ENCODE measurements around the gene ZC2HC1B.
A peak's percentile ranks its signal among the peaks of the same experiment; 100 is the strongest.

Gene ZC2HC1B

DNA sequence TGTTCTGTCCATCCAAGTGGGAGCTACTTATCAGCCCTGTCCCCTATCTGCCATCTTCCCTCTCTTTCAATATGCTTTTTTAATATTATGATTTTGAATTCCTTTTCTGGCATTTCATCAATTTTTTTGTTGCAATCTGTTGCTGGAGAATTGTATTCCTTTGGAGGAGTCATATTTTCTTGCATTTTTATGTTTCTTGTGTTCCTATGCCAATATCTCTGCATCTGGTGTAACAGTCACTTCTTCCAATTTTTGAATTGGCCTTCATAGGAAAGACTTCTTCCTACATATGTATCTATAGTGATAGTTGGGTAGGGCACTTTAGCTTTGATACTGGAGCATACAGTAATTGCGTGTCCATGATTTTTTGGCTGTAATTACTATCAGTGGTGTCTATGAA is 70.1 kb downstream of the ZC2HC1B start:
- DNase-seq: no peak

DNA sequence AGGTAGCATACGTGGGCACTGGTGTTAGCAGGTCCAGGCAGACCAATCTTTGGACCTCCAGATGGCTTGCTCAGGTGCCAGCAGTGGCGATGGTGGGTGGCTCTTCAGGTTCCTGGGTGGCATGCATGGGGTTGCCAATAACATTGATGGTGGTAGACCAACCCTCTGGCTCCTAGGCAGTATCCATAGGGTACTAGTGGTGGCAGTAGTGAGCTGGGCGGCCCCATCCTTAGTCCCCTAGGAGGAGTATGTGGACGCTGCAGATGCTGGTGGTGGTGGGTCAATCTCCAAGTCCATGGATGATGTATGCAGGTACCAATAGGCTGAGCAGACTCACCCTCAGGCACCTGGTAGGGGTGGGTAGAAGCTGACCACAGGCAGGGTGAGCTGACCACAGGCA is 70.6 kb downstream of the ZC2HC1B start:
- DNase-seq: no peak

DNA sequence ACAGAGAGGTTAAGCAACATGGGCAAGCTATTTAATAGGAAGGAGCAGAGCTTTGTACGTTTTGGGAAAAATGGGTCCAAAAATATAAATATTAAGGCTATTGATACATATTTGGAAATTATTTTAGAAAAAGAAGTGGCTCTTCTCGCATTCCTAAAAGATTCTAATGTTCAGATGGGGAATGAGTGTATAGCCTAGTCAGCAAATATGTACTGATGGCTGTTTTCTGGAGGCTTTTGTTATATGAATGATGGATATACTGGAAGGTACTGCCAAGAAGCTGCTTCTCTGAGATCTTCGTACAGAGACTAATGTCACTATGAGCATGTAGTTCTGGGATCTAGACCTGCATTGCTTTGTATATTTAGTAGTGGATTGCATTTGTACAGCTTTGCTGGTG is 72.1 kb downstream of the ZC2HC1B start:
- no peak for DNase-seq

DNA sequence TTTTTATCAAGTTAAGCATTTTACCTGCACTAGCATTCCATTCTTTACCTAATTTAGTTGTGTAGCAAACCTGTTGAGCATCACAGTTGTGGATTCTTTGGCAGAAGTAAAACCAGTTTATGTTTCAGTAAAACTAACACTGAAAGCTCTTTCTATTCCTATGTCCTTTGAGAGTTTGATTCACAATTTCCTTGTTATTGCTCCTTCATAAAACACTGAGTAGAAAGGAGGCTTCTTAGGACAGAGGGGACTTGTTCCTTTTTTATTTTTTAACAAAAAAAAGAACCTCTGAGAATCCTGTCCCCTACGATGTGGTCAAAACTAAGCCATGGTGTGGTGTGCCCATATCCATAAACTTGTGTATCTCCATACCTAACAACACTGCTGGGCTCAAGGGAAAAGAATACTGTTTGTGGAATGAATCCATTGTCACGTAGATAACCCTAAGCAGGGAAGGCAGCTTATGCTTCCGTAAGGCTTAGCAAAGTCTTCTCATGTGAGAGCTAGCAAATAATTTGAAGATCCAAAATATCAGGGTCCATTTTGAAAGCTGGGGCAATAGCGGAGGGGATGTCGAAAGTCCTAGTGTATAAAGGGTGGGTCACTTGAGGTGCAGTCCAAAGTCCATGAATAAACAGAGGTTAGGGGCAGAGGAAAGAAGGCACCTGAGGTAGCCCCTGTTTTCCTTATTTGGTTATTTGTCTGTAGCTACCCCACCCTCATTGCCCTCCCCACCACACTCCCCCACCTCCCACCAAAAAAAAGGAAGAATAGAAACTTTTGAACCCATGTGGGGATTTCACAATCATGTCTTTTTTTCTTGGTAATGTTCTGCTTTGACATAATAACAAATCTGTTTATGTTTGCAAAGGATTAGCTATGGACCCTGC is 72.7 kb downstream of the ZC2HC1B start:
- DNase-seq: no peak

DNA sequence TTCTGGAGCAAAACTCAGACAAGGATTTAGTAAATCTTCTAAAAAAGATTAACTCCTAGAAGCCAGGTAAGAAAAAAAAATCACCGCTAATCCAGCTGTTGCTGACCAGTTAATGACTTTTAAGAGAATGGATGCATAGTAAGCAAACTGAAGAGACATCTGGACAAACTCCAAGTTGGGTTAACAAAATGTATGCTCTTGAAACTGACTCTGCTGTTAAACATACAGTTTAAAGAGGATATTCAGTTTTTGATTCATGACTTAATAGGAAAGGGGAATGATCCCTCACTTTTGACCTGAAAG is 73.3 kb downstream of the ZC2HC1B start:
- no peak for DNase-seq

DNA sequence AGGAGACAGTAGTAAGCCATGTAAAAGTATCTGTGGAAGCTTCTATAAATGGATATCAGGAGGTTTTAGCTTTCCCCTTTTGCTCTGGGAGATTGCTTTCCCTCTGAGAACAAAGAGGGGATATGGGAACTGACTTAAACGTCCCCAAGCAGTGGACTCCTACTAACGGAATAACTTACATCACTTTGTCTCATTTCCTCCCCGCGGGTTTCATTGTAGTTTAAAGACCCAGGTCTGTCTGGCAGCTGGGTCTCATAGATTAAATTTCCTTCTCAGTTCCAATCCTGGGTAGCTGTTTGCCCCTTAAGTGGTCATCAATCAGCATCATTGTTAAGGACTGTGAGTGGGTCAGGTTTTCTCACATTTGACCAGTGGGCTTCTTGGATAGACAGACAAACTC is 75.1 kb downstream of the ZC2HC1B start:
- no peak for DNase-seq

DNA sequence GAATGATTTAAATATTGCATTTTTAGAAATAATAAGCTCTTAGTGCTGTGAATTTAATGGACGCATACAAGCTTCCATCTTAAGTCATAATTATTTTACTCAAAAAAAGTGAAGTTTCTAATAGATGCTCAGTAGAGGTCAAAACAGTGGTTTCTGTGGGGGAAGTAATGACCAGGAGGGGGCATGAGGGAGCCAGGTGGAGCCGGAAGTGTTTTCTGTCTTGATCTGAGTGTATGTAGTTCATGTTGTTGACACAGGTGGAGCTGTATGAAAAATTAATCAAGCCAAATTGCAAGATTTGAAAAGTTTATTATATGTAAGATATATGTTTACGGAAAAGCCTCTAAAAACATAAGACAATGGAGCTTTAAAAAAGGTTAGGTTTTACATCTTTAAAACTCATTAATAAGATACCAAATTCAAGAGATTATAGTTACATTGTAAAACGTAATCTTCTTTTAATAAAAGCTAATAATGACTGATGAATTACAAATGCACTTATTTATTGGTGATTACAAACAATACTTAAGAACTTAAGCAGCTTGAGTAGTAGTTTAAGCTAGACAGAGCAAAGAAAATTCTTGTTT is 75.8 kb downstream of the ZC2HC1B start:
- DNase-seq: no peak

DNA sequence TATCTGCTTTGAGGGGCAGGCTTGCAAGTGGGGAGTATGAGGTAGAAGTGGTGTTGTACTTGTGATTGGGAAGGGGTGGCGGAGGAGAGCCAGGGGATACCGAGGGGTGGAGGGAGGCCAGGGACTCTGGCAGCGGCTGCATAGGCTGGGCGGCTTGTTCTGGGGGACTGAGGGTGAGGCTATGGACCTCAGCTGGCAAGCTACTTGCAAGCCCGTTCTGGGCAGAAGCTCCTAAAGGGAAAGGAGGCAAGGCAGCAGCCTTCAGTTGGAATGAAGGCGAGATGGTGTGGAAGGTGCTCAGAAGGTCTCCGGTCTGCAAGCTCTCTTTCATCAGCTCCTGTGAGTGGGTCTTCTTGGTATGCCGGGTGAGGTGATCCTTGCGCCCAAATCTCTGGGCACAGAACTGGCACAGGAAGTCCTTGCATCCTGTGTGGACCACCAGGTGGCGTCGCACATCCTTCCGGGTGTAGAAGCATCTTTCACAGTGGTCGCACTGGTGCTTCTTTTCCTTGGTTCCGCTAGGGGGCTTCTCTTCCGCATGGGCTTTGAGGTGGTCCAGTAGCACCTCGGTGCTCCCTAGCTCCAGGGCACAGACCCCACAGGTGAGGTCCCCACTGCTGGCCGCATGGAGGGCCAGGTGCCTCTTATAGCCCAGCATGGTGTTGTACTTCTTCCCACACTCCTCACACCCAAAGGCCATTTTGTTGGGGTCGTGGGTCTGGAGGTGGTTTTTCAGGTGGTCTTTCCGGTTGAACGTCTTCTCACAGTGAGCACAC is 77.8 kb downstream of the ZC2HC1B start:
- peak in 6 of 56 donors; percentile 1 to 42 (median 10) for DNase-seq

DNA sequence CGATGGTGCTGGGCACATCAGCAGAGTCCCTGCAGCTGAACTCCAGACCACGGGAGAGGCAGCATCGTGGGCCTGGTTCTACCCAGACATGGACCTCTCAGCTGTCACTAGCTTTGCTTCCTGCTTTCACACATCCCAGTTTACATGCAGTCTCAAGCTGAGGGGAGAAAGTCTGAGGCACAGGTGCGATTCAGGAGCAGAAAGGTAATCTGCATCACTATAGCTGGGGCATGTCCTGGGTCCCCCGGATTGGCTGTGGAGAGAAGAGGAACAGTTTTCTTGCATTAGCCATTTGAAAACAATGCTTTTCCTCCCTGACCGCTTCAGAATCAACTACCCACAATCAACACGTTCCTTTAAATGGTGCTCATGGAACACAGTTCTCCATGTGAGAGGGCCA is 83.9 kb downstream of the ZC2HC1B start:
- DNase-seq: no peak

DNA sequence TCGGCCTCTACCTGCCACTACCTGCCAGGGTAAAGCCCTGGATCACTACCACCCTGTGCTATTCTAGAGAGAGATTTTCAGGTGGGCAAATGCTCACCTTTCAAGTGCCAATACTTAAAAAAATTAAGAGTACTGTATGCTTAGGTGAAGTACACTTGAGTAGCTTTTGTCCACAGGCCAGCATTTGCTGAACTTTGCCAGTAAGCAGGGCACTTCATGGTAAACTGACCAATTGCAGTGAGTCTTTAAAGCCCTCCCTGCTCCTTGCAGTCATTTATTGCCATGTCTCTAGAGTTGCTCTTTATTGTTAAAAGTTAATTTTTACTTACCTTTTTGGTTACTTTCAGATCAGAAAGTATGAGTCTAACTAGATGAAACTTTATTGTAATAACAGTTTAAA is 85.3 kb downstream of the ZC2HC1B start:
- no peak for DNase-seq

DNA sequence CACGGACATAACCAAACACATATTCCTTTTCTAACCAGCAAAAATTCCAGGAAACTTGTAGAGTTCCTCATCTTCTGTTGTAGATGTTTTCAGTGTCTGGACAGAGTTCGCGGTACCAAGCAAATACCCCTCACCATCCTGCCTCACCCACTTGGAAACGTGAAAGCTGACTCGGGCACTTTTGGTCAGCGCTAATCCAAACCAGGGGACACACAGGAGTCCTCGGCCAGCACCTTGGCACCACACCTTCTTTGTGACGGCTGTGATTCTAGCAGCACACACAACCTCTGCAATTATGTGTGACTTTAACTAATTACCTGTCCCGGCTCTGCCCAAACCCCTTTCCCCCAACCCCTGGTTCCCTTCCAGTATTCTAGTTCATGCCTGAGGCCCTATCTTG is 85.7 kb downstream of the ZC2HC1B start:
- no peak for DNase-seq

DNA sequence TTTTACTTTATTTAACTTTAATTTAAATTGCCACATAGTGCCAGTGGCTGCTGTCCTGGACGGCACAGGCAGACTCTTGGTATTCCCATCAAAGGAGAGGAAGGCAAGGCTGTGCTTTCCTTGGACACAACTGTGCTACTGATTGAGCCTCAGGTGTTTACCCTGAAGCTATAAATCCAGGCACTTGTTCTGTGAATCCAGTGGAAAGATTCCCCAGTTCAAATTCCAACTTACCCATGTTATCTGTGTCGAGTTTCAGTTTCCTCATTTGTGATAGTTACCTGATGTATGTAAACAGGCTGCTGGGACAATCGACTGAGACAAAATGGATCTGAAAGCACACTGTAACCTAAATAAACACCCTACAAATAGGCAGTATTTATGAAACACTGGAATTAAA is 86.6 kb downstream of the ZC2HC1B start:
- DNase-seq: no peak

DNA sequence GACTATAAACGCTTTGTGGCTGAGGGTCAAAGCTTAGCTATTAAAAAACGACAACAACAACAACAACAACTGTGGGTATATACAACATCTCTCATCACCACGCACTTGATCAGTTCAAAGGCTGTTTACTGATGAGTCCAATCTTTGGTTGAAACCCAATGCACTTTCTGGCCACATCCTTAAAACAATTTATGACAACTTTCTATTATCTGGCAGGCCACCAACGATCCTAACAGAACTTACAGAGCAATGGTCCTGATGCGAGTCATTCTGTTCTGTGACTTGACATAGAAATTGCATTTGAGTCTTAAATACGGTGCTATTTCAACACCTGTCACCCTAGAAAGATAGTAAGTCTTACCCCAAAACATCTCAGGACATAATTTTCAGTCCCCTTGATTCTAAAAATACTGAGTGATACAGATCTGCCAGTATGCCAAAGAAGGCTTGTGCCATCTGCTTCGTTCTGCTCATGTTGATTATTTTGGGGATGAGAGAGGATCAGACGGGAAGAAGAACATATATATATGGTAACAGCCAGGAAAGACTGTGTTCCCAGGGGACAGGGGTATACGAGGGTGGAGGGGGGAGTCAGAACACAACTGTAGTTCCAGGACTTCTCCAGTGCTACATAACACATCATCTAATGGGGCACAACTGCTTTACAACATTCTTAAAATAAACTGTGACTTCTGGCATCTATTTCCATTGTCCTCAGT is 87.9 kb downstream of the ZC2HC1B start:
- no peak for DNase-seq

DNA sequence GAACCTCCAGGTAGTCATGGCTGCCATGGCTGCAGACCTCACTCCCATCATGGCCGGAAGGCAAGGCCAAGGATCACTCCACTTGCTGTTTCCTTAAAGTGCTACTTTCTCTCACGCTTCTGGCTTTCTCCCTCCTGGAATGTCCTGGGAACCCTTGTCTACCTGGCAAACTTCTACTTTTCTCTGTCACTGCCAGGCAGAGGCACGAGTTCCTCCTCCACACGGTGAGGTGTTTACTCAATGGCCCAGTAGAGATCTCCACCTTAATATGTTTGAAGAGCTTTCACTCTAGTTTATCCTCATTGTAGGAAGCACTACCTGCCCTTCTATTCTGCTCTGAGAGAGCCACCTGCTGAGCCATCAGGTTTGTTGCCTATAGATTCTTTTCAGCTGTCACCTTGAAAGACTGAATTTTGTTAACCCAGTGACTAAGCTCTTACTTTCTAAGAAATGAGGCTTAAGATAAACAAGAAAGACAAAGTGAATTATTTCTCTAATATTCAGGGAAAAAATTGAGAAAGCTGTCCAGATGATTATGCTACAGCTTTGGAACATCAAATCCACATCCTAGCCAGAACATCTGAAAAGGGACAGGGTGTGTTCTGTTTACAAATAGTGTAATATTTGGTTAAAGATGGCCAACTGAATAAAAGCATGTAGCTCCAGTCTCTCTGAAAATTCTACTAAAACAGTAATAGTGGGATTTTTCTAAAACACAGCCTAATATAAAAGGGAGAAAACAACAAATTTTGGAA is 88.8 kb downstream of the ZC2HC1B start:
- DNase-seq: no peak

DNA sequence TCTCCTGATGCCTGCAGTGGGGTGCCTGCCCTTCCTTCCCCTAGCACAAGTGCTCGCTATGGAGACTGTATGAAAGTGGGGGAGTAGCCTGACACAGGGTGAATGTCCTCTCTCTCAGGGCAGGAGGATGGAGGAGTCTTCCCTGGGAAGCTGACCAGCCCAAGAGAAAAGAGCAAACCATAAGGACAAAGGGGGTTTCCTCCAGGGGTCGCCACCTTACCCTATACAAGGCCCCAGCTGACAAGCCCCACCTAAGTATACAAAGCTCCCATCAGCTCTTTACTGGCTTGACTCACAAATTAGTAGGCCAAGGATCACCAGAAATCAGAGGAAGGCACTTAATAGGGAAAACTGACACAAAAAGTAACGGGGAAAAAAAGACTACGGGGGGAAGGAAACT is 89.6 kb downstream of the ZC2HC1B start:
- DNase-seq: no peak

DNA sequence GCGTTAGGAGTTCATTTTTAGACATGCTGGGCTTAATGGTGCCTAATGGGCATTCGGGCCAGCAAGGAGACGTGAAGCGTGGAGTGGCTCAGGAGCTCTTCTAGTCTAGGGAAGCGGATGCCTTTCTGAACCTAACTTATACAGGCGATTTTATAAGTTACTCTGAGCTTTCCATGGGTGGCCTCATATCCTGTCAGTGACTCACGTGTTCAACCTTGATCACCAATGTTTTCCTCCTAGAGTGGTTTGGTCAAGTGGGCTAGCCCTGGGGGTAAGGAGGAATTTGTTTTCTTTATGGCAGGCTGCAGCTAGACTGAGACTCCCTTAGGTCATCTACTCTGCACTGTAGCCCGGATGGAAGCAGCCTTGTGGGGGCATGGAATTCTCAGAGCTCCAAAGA is 91.7 kb downstream of the ZC2HC1B start:
- no peak for DNase-seq

DNA sequence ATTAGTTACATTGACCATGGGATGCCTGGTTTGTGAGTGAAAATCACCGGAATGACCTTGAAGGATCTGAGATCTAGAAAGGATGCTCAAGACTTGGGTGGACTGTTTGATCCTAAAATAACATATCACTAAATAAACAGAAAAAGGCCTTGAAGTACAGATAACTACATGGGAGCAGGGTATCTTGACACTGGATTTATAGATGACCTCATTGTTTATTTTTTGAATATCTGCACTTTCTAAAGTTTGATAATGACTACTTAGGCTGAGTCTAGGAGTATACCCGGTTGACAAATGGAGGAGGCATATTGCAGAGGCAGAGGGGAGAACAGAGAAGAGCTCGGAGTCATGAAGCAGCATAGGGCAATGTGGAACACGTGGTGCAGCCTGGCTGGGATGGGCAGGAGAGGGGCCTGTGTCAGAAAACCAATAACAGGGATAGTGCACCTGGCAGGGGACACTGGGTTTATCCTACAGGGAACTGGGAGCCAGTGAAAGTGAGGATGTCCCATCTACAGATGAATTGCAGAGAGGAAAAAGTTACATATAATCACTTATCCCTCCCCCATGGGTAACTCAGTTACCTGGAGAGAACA is 93.5 kb downstream of the ZC2HC1B start:
- no peak for DNase-seq

DNA sequence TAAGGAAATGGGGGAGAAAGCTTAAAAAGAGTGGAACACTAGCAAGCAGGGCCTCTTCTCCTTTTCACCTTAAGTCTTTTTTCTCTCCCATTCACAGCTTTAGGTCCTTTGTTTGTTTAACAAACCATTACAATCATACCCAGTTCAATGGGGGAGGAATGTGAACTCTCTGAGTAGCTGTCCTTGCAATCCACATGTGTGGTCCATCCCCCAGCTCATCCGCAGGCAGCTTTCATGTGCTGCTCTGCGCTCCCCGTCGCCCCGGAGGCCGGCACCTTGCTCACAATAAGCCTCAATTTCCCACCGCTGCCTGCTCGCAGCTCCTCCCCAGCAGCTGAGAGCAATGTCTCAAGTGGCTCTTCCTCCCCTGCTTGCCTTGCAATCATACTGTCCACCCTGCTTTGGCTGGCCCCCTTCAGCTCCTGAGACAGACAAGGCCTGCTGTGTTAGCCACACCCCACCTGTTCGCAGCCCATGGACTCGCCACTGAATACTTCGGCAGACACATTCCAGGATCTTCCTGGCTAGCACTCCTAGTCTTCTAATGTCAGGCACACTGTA is 94.6 kb downstream of the ZC2HC1B start:
- DNase-seq: no peak

DNA sequence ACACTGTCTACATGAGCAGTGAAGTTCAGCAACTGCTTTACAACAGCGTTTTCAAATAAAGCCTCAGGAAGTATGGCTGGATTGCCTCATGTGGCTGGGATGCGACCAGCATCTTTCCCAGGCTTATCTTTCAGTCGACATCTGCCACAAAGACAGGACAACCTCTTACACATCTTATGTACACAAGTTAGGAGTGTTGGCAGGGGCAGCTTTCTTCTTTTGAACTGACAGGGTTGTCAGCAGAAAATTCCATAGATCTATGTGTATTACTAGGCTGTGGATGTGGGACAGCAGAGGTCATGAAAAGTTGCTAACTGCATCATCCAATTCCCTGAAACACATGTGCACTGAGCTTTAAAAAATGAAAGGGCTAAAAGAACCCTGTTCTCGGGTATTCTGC is 95.7 kb downstream of the ZC2HC1B start:
- DNase-seq: no peak

DNA sequence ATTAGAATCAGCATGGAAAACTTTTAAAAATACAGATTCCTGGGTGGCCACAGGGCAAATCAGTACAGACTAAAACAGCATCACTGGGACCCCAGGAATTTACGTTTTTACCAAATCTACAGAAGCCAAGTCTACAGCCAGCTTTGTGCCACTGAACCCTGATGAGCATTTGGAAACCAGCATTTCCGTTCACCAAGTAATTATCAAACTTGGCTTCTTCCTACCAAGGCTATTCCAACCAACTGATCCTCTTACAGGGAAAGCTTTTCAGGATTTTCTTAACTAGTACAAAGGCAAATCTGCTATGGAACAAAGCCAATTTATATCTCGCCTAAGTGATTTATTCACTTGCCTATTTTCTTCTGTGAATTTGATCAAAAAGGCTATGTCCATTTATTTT is 96.8 kb downstream of the ZC2HC1B start:
- no peak for DNase-seq
